Gastrocnemius medialis (tissue), 4 donors: ENCODE measurements around the gene ARHGAP23. TPM values are rescaled to one million over a fixed set of nuclear protein-coding genes. Genes with fewer than 3 reads are reported as not detected.

ENCODE experiments used
- ATAC-seq, 2 donors: fragments of 150-250 bp; one replicate each; pipeline ENCODE4 v1.9.1; 2016
- DNase-seq, 2 donors: peaks; one replicate each; pipeline ENCODE4 v3.0.0-alpha.2; 2019
- H3K27ac ChIP-seq, 4 donors: fragments of 200-600 bp; sonication (generic); 1 replicate in 1 of 4; 2 replicates in 3 of 4; pipeline ENCODE4 v1.5.1; 2016 to 2018; ENCODE audit warnings: mild to moderate bottlenecking in 2 of 4, moderate library complexity in 1 of 4
- H3K27me3 ChIP-seq, 3 donors: fragments of 200-600 bp; sonication (generic) in 2 of 3; 1 replicate in 1 of 3; 2 replicates in 2 of 3; pipeline versions ENCODE4 v1.5.1 to v1.6.0; 2016 to 2019; ENCODE audit warnings: mild to moderate bottlenecking in 1 of 3, moderate library complexity in 1 of 3
- H3K36me3 ChIP-seq, 2 donors: fragments of 200-600 bp; sonication (generic) in 1 of 2; one replicate each; pipeline ENCODE4 v1.5.1; 2017 to 2018
- H3K4me1 ChIP-seq, 2 donors: fragments of 200-600 bp; sonication (generic) in 1 of 2; one replicate each; pipeline ENCODE4 v1.5.1; 2016 to 2017; ENCODE audit warnings: mild to moderate bottlenecking in 2 of 2
- H3K4me3 ChIP-seq, 4 donors: fragments of 200-600 bp; sonication (generic) in 3 of 4; 1 replicate in 1 of 4; 2 replicates in 3 of 4; pipeline ENCODE4 v1.5.1; 2016 to 2019; ENCODE audit warnings: mild to moderate bottlenecking in 2 of 4
- H3K9me3 ChIP-seq, 3 donors: fragments of 200-600 bp; sonication (generic) in 2 of 3; 1 replicate in 1 of 3; 2 replicates in 2 of 3; pipeline ENCODE4 v1.5.1; 2016 to 2019
- POLR2A ChIP-seq, 2 donors: fragments of 450-650 bp; IDR thresholded peaks; one replicate each; pipeline ENCODE4 v1.6.1; 2017; ENCODE audit warnings: antibody characterized with exemption in 2 of 2, mild to moderate bottlenecking in 2 of 2, moderate library complexity in 2 of 2
- in situ Hi-C, 4 donors: fragments of 200-750 bp; cut with MboI; loops; one replicate each; pipeline versions ENCODE4 v1.15.0 to v1.8.0; 2017; ENCODE audit warnings: low sequenced_read_pairs in 4 of 4
- intact Hi-C: fragments of 100-400 bp; cut with DNase I; formaldehyde crosslinking; loops from one replicate; pipeline ENCODE4 v1.15.1; 2023; ENCODE audit warnings: low total_unique reads
- total RNA-seq, 4 donors: library from RNA; depleted of rRNA; stranded (reverse); fragments of >200 nt; gene quantifications; one replicate each; pipeline versions ENCODE4 v1.1.0 to v1.2.3, GENCODE V29; 2016
- TF ChIP-seq, protein P1 (sequence below), 5 experiments: fragments of 450-650 bp in 3 of 5; fragments of 200-600 bp in 2 of 5; sonication (generic) in 2 of 5; IDR thresholded peaks in 4 of 5; conservative IDR thresholded peaks in 1 of 5; 1 replicate in 4 of 5; 2 replicates in 1 of 5; pipeline ENCODE4 v1.5.1; 2016 to 2019; ENCODE audit warnings: antibody characterized with exemption in 5 of 5, mild to moderate bottlenecking in 3 of 5, moderate library complexity in 3 of 5

The ARHGAP23 gene
- total RNA-seq, 4 donors from 2014 or later, result 8.0 to 22.7 (median 12.1) TPM

DNA sequence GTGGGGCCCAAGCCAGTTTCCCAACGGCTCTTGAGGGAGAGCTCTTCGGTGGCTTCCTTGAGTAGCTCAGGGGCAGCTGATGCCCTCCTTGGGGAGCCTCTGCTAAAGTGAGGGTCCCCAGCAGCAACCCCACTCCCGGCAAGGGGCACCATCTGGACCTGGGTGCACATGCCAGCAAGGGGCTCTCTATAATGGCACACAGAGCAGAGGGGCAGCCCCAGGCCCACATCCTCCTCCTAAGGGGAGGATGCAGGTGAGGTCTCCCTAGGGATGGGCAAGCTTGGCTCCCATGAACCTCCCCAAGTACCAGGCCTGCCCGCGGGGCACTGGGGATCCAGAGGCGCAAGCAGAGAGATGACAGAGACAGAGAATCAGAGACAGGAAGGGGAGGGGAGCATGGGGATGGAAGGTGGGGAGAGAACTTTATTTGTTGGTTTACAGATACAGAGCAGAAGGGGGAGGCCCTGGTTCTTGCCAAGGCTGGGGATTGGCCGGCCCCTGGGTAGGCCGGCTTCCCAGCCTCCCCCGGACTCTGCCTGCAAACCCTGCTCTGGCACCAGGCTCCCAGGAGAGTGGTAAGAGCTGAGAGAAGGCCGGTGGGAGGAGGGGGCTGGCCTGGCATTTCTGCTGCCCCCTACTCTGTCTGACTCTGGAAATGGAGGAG is 116.0 kb downstream of the ARHGAP23 start:
- no peak overlapping the region for H3K27ac ChIP-seq
- ATAC-seq, result no peak
- no peak for TF ChIP-seq POLR2A (IDR thresholded peaks at IDR 0.05)
- TF ChIP-seq, protein P1, sequence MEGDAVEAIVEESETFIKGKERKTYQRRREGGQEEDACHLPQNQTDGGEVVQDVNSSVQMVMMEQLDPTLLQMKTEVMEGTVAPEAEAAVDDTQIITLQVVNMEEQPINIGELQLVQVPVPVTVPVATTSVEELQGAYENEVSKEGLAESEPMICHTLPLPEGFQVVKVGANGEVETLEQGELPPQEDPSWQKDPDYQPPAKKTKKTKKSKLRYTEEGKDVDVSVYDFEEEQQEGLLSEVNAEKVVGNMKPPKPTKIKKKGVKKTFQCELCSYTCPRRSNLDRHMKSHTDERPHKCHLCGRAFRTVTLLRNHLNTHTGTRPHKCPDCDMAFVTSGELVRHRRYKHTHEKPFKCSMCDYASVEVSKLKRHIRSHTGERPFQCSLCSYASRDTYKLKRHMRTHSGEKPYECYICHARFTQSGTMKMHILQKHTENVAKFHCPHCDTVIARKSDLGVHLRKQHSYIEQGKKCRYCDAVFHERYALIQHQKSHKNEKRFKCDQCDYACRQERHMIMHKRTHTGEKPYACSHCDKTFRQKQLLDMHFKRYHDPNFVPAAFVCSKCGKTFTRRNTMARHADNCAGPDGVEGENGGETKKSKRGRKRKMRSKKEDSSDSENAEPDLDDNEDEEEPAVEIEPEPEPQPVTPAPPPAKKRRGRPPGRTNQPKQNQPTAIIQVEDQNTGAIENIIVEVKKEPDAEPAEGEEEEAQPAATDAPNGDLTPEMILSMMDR (IDR thresholded peaks at IDR 0.05 in 4 of 5, conservative IDR thresholded peaks at IDR 0.05 in 1 of 5), result no peak
- H3K36me3 ChIP-seq, result no peaks in the 10 kb centered on the region
- in situ Hi-C loops, result no loop called here
- no peak overlapping the region for H3K4me3 ChIP-seq
- no peaks in the 10 kb centered on the region for H3K4me1 ChIP-seq
- no peak for DNase-seq
- intact Hi-C loops, result no loop called here
- peaks cover 3 to 4% (median 4%) of the 10 kb centered on the region in 3 donors for H3K27me3 ChIP-seq
- no peaks in the 10 kb centered on the region for H3K9me3 ChIP-seq

DNA sequence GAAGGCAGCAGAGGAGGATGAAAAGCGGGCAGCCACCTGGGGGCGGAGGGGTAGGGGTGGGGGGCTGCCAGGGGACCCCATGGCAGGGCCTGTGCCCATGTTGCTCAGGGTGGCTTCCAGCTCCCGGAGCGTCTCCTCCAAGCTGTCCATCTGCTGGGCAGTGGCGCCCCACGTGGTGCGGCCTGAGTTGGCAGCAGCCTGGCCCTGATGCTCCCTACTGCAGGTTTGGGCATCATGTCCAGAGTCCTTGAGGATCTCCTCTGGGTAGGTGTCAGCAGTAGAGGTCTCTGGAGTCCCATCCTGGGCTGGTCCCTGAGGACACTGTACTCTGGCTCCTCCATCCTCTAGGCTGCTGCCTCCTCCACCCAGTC is 116.6 kb downstream of the ARHGAP23 start:
- intact Hi-C loops, result no loop called here

DNA sequence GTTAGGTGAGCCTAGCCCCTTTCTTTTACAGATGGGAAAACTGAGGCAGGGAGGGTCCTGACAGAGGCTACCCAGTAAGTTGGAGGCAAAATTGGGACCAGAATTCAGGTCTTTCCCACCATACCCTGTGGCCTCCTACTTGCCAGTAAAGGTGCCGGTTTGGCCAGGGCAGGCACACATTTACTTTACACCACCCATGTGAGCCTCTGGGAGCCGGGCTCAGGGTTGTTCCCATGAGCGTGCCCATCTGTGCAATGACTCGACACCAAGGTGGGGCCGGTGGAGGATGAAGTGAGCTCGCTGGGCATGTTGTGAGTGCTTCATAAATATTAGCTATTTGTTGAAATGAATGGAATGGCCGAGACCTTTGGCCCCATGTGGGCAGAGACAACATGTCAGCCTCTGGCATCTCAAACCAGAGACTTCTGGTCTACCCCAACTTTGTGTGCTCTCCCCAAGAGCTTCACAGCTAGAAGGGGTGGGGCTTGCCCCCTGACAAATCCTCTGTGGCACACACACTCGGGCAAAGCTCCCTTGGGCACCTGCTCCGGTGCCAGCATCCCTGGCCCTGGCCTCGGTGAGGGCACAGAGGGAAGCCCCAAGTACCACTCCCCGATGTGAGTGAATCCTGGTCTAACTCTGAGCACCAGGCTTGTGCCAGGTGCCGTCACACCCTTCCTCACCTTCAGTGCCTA is 117.4 kb downstream of the ARHGAP23 start:
- TF ChIP-seq, protein P1 (IDR thresholded peaks at IDR 0.05 in 4 of 5, conservative IDR thresholded peaks at IDR 0.05 in 1 of 5), result no peak
- TF ChIP-seq POLR2A (IDR thresholded peaks at IDR 0.05), result no peak
- Histone ChIP-seq H3K27ac (no peak overlapping the region), H3K4me1 (no peaks in the 10 kb centered on the region), H3K4me3 (no peak overlapping the region), H3K9me3 (no peaks in the 10 kb centered on the region), H3K36me3 (no peaks in the 10 kb centered on the region), H3K27me3 (peaks cover 0 to 4% (median 3%) of the 10 kb centered on the region in 3 donors)
- intact Hi-C loops, result no loop called here
- DNase-seq (no peak), ATAC-seq (no peak)
- in situ Hi-C loops, result no loop called here

More for the DNA sequence above, 116.6 kb downstream of the ARHGAP23 start:
- no peak for TF ChIP-seq POLR2A (IDR thresholded peaks at IDR 0.05)
- TF ChIP-seq, protein P1 (IDR thresholded peaks at IDR 0.05 in 4 of 5, conservative IDR thresholded peaks at IDR 0.05 in 1 of 5), result no peak
- Histone ChIP-seq H3K27me3 (peaks cover 0 to 4% (median 3%) of the 10 kb centered on the region in 3 donors), H3K4me3 (no peak overlapping the region), H3K9me3 (no peaks in the 10 kb centered on the region), H3K36me3 (no peaks in the 10 kb centered on the region), H3K4me1 (no peaks in the 10 kb centered on the region), H3K27ac (no peak overlapping the region)
- in situ Hi-C loops, result no loop called here
- DNase-seq (no peak), ATAC-seq (no peak)

DNA sequence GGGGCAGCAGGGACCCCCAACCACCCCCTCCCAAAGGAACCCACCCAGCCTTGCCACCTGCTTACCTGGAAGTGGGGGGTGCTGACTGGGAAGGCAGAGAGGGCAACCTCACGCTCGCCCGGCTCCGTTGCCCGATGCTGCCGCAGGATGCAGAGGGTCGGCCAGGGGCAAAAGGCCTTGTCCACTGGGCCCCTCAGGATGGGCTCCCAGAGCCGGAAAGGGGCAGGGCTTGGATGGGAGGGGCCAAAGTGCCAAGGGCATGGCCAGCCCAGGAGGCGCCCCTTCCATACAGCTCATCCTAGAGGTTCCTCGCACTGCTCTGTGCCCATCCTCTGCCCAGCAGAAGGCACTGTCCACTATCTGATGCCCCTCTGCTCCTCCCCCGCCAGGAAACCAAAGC is 118.1 kb downstream of the ARHGAP23 start:
- ATAC-seq (no peak), DNase-seq (no peak)
- no peaks in the 10 kb centered on the region for H3K36me3 ChIP-seq
- H3K27me3 ChIP-seq, result peaks cover 0 to 4% (median 3%) of the 10 kb centered on the region in 3 donors
- no peak overlapping the region for H3K27ac ChIP-seq
- no peak overlapping the region for H3K4me3 ChIP-seq
- H3K9me3 ChIP-seq, result no peaks in the 10 kb centered on the region
- TF ChIP-seq, protein P1 (IDR thresholded peaks at IDR 0.05 in 4 of 5, conservative IDR thresholded peaks at IDR 0.05 in 1 of 5), result no peak
- TF ChIP-seq POLR2A (IDR thresholded peaks at IDR 0.05), result no peak
- in situ Hi-C loops (no loop called here), intact Hi-C loops (no loop called here)
- H3K4me1 ChIP-seq, result no peaks in the 10 kb centered on the region
